GM19240 (cell line): Measurements from ENCODE around the gene PTGES3L.
A peak's percentile ranks its signal among the peaks of the same experiment; 100 is the strongest.
"Not testable (repeated sequence)": the region's sequence is repeated elsewhere in the genome, so short reads cannot be mapped to it uniquely, and the experiment has no call there.

Source experiments
- DNase-seq: peaks from one replicate; pipeline ENCODE4 v3.0.0; 2011; ENCODE audit warnings: low spot score; ENCODE audit not compliant: insufficient read length

Gene PTGES3L

GRCh38 chr17:43014020-43014648, 34.3 kb upstream of the PTGES3L start:
- no peak for DNase-seq

DNA sequence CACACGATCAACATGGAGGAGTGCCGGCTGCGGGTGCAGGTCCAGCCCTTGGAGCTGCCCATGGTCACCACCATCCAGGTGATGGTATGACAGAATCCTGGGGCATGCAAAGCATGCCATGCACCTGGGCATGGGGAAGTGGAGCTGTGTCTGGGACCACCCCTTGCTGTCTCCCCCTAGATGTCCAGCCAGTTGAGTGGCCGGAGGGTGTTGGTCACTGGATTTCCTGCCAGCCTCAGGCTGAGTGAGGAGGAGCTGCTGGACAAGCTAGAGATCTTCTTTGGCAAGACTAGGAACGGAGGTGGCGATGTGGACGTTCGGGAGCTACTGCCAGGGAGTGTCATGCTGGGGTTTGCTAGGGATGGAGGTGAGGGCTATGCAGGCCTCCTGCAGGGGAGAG, 33.4 kb upstream of the PTGES3L start:
- no peak for DNase-seq

GRCh38 chr17:43011728-43012472, 32.0 kb upstream of the PTGES3L start:
- DNase-seq, result no peak

DNA sequence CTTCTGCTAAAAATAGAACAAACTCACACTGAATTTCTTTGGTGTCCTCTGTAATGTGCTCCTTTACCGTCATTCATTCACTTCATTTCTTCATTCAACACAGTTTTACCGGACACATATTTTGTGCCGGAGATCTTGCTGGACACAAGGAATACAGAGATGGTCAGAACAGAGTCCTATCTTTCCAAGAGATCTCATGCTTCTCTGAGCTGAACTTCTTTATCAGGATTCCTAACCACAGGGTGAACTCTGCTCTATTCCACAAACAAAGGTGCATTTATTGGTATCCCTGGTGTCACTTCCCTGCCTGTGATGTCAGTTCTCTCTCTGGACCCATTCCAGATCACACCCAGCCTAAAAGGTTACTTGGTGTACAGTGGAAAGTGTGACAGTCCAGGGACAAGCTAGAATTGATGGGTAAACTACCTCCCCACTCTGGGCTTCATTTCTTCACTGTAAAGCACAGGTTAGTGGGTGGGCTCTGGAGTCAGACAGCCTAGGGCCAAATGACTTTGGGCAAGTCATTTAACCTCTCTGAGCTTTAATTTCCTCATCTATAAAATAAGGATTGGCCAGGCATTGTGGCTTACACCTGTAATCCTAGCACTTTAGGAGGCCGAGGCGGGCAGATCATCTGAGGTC, 30.9 kb upstream of the PTGES3L start:
- no peak for DNase-seq

GRCh38 chr17:43006639-43007551, 27.0 kb upstream of the PTGES3L start, which contains the start of gene IFI35:
Gene IFI35, plus strand, starts transcription at chr17:43006784. Its CDS starts 164 bp downstream, at chr17:43006948.
- DNase-seq, result peak; percentile 81

- DNase-seq, result no peak
Observed at GRCh38 chr17:43003542-43004172, 23.8 kb upstream of the PTGES3L start.

GRCh38 chr17:43000894-43001293, 21.0 kb upstream of the PTGES3L start:
- DNase-seq, result not testable (repeated sequence)

DNA sequence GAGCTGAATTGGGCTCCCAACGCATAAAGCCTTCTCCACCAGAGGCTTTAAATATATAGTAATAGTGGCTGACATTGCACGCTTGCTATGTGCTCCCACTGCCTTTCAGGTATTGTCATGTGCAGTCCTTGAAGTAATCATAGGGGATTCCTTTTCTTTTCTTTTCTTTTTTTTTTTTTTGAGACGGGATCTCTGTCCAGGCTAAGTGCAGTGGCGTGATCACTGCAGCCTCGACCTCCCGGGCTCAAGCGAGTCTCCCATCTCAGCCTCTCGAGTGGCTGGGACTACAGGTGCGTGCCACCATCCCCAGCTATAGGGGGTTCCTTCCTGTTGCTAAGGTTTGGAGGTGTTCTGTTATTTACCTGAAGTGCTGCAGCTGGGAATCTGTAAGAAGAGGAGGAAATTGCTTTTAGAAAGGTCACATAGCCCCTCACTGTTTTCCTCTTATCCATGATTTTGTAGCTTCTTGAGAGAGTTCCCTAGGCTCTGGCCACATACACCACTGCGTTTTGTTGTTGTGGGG, 19.2 kb upstream of the PTGES3L start:
- DNase-seq, result no peak

- DNase-seq, result peak; percentile 87
Observed at GRCh38 chr17:42997984-42998938, 18.4 kb upstream of the PTGES3L start, which contains the start of gene RPL27. Gene RPL27, plus strand, starts transcription at chr17:42998419. Its CDS starts 332 bp downstream, at chr17:42998751.

DNA sequence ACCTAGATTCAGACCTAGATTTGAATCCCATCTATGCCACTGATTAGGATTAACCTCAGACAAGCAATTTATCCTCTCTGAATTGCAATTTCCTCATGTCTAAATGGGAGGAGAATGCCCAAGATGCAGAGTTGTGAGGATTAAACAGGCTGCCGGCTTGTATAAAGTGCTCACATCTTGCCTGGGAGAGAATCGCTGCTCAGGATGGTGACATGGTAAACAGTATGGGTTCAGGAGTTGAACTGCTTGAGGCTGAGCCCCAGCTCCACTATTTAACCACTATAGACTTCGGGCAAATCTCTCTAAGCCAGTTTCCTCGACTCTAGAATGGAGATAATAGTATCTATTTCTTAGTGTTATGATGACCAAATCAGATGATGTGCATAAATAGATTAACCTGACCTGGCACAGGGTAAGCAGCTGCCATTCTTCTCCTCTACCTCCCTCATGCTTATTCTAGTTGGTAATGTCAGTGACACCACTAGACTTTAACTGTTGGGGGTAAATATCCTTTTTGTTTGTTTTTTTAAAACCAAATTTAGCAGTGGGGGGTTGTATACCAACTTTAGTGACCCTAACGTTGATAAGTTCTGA, 17.6 kb upstream of the PTGES3L start:
- DNase-seq, result no peak

DNA sequence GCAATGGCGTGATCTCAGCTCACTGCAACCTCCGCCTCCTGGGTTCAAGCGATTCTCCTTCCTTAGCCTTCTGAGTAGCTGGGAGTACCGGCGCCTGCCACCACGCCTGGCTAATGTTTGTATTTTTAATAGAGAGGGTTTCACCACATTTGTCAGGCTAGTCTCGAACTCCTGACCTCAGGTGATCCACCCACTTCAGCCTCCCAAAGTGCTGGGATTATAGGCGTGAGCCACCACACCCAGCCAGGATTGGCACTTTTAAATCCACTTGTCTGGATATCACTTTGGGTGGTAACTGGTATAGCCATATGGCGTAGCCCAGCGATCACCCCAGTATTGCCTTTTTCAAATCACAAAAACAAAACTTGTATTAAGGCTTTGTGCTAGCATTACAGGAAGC, 14.0 kb upstream of the PTGES3L start:
- not testable (repeated sequence) for DNase-seq

- DNase-seq, result no peak
Observed at GRCh38 chr17:42992872-42993271, 13.0 kb upstream of the PTGES3L start.

DNA sequence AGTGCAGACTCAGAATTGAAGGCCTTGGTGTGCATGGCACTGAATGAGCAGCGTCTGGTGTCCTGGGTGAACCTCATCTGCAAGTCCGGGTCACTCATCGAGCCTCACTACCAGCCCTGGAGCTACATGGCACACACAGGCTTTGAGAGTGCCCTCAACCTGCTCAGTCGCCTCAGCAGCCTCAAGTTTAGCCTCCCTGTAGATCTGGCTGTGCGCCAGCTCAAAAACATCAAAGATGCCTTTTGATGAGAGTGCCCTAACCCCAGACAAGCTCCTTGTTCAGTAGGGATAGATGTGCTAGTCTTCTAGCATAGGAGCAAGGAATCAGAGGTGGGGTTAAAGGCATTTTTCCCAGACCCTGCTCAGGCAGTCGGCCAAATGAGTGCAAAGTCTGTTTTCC, 11.6 kb upstream of the PTGES3L start:
- DNase-seq, result no peak

DNA sequence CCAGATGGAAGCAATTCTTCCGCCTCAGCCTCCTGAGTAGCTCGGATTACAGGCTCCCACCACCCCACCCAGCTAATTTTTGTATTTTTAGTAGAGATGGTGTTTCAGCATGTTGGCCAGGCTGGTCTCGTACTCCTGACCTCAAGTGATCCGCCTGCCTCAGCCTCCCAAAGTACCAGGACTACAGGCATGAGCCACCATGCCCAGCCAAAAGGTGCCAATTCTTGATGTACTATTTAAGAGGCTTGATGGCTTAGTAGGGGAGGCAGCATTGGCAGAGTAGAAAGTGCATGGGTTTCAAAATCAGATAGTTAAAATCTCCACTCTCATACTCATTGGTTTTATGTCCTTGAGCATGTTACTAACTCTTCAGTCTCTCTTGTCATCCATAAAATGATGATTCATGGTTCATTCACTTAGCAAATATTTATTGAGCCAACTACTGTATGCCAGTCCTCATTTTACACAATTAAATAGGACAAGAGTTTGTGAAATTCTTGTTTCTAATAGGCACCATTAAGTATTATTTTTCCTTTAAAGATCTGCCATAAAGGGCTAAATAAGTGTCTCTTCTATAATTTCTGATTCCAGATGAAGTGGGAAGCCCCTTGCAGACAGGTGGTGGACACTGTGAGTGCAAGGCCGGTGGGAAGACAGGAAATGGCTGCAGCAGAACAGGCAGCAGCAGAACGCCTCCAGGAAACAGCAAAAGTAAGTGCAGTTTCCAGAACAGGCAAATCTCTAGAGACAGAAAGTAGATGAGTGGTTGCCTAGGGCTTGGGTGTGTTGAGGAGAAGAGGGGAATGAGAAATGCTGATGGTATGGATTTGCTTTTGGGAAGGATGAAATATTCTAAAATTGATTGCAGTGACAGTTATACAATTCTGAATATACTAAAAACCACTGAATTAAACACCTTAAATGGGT, 10.1 kb upstream of the PTGES3L start:
- DNase-seq, result no peak

GRCh38 chr17:42989141-42989540, 9.3 kb upstream of the PTGES3L start:
- DNase-seq, result no peak

DNA sequence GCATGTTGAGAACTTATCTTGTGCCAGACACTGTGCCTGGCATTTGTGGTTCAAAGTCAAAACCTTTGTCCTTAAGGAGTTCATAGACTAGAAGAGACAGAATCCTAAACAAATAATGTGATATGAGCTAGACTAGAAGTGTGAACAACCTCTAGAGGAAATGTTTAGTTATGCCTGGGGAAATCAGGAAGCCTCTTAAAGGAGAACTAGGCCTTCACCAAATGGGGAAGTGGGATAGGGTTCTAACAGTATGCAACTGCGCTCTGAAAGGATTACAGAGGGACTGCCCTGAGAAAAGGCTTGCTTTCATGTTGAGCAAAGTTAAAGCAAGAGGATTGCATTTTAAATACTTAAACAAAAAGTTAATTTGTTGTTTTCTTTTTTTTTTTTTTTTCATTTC, 5.3 kb upstream of the PTGES3L start:
- DNase-seq, result no peak

DNA sequence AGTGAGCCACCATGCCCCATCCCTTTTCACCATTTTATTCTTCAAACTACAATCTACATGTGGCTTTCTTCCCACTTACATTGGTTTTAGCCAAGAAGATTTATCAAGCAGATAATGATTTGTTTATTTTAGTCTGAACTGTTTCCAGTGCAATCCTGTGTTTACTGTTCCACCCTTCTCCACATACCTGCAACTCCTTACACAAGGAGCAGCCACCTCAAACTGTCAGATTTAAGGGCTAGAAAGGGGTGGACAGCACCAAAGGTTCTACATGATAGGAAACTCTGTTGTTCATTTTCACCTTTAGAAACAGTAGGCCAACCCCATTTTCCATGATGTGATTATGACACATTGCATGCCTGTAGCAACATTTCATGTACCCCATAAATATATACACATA, 2.4 kb upstream of the PTGES3L start:
- DNase-seq, result no peak
